ENCODE data around the gene TLE5. TPM values are rescaled to one million over a fixed set of nuclear protein-coding genes. Genes with fewer than 3 reads are reported as not detected.

TLE5 gene, protein sequence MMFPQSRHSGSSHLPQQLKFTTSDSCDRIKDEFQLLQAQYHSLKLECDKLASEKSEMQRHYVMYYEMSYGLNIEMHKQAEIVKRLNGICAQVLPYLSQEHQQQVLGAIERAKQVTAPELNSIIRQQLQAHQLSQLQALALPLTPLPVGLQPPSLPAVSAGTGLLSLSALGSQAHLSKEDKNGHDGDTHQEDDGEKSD
- 343 and 401 TPM in 2 replicates for total RNA-seq

DNA sequence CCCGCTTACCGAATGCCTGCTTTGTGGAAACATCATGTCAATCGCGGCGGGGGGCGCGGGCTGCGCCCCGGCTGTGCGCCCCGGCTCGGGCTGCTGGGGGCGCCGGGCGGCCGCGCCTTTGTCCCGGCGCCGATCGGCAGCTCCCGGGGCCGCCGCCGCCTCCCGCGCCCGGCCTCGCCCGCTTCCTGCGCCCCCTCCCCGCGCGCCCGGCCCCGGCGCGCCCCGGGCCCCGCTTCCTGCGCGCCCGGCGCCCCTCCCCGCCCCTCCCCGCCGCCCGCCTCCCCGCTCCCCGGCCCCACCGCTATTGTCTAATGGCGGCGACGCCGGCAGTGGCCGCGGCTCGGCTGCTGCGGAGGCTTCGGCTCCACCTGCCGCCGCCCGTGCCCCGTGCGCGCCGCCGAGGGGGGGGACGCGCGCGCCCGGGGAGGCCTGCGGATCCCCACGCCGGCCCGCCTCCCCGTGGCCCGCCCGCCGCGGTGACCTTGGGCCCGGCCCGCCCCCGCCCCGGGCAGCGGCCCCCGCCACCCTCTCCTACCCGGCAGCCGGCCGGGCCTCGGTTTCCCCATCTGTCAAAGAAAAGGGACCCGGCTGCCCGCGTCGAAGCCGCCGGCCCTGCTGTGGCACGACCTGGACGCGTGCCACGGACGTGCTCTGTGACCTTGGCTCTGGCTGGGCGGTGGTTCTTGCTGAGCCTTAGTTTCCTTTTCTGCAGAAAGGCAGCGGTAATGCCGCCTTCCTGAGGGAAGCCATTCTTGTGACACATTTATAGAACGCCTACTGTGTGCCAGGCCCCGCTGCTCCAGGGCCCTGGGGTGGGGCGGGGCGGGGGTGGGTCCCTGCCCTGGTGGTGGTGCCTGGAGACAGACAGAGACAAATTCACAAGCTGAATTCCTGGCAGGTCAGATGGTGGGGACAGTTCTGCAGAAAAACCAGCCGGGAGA is at the start of gene TLE5:
TLE5 (minus strand) TSS at position 331 of the 941 bp plus-strand sequence; CDS start at position 36, 295 bp downstream.
- DNase-seq (ENCODE audit: extremely low read depth, low read depth, low spot score), result no peak

DNA sequence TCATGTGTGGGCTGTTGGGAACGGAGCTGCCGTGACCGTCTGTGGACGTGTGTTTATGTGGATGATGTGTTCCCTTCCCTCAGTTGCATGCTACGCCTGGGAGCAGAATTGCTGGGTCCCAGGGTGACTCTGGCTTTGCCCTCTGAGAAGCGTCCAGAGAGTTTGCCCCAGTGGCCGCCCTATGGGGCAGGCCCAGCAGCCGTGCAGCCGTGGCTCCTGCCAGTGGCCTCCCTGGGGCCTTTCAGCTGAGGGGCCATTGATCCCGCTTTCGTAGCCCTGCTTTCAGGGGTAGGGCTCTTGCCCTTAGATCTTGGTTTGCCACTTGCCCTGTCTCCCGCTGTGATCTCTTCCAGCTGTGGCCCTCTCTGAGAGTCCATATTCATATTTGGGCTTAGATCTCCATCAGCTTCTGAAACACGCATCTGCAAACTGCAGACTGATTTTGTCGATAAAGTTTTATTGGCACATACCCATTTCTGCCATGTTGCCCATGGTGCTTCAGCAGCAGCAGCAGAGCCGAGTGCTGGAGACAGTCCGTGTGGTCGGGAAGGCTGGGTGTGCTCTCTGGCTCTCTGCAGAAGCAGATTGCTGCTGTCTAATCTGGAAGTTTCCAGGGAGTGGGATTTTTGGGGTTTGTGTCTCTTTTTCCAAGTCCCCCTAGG is 49.4 kb upstream of the TLE5 start:
- no peak for DNase-seq (ENCODE audit: extremely low read depth, low read depth, low spot score)

DNA sequence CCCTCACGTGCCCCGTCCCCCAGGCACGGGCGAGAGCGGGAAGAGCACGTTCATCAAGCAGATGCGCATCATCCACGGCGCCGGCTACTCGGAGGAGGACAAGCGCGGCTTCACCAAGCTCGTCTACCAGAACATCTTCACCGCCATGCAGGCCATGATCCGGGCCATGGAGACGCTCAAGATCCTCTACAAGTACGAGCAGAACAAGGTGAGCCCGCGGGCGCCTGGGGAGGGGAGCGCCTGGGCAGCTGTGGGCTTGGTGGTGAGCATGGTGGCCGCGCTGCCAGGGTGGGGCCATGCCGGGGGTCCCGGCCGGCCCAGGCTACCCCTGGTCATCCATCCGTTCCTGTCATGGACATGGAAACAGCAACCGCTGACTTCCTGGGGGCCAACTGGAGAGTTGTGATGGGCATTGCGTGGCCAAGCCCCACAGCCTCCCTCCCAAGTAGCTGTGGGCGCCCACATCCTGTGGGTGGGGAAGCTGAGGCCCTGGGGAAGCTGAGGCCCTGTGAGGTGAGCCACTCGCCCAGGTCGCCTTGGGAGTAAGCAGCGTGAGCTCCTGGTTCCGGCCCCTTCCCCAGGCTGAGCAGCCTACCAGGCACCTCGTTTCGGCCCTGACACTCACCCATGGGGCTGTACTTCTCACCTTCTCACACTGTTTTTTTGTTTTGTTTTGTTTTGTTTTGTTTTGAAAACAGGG is 48.0 kb upstream of the TLE5 start:
- DNase-seq (ENCODE audit: extremely low read depth, low read depth, low spot score), result no peak

DNA sequence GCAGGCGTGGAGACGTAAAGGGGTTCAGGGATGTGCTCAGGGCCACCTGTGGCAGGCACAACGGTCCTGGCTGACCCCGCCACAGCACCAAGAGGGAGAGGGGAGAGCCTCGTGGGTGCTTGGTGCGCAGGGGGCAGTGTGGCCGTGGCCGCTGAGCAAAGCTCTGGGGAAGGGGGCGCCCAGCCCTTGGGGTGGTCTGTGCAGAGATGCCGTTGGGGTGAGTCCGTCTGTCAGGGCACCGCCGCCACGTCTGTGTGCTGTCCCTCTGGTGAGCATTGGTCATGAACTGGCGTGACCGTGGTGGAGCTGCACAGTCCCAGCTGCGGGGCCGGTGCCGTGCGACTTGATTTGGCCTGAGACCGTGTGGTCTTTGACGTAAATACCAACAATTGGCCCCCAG is 47.2 kb upstream of the TLE5 start:
- no peak for DNase-seq (ENCODE audit: extremely low read depth, low read depth, low spot score)

DNA sequence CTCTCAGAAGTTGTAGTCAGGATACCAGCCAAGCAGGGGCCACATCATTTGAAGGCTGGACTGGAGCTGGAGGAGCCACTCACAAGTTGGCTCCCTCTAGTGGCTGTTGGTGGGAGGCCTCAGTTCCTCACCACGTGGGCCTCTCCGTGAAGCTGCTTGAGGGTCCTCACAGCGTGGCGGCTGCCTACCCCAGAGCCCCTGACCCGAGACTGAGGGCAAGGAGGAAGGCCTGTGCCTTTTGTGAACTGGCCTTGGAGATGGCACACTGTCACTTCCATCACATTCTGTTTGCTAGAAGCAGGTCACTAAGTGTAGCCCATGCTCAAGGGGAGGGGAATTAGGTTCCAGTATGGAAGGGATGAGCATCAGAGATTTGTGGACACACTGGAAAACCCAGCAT is 46.5 kb upstream of the TLE5 start:
- DNase-seq (ENCODE audit: extremely low read depth, low read depth, low spot score), result no peak

DNA sequence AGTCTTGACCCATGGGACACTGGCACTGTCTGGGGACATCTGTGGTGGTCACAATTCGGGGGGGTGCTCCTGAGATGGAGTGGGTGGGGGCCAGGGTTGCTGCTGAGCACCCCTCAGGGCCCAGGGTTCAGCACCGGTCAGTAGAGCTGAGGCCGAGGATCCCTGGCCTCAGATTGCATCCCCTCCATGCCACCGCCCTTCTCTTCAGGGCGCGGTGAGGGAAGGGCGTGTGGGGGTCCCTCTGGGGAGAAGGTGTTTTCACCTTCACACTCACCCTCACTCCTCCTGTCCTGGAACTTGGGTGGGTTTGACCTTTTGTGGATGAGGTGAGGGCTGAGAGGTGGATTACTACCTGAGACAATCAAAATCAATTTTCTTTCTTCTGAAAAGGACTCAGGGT is 45.4 kb upstream of the TLE5 start:
- no peak for DNase-seq (ENCODE audit: extremely low read depth, low read depth, low spot score)

DNA sequence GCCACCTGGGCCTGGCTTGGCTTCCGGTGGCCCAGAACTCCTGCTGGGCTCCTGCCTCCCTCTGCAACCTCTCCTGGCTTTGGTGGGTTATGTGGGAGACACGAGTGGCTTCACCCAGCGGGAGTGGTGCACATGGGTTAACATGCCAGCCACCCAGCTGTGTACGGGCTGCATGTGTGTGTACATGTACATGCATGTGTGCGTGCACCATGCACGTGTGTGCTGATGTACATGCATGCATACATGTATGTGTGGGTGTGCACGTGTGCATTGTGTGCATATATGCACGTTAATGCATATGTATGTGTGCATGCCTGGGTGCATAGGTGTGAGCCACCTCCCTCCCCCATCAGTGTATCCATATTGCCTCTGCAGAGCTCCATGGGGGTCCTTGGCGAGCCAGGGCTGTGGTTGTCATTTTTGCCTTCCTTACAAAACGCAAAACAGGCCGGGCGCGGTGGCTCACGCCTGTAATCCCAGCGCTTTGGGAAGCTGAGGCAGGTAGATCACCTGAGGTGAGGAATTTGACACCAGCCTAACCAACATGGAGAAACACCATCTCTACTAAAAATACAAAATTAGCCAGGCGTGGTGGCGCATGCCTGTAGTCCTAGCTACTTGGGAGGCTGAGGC is 44.3 kb upstream of the TLE5 start:
- no peak for DNase-seq (ENCODE audit: extremely low read depth, low read depth, low spot score)

DNA sequence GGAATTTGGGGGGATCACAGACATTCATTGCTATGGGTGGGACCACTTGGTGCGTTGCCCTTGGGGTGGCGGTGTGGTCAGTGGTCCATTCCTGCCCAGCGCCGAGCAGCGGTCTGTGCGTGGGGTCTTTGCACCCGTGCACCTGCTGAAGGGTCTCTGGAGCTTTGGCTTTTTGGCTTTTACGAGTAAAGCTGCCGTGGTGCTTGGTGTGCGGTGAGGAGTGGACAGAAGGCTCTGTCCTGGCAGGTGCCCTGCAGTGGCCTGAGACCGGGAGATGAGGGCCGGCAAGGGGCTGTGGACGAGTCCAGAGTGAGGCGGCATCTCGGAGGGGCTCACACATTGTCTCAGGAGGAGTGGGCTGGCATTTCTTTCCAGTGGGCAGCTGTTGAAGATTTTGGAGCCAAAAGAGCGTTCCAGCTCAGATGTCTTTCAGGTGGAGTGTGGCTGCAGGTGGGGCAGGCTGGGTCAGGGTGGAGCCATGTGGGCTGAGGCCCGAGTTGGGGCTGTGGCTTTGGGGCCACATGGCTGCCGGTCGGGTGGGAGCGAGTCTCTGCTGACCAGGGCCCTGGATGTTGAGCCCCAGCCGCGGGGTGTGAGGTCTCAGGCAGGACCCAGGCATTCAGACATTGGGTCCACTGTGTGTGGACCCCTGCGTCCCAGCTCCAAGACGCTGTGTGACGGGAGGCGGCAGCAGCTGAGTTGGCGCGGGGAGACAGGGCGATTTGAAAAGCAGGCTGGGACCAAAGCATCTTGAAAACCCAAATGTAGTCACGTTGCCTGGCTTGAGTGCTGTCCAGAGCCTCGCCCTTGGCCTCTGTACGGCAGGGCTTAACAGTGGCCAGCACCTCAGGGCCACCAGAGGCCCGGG is 43.6 kb upstream of the TLE5 start:
- DNase-seq (ENCODE audit: extremely low read depth, low read depth, low spot score), result no peak

DNA sequence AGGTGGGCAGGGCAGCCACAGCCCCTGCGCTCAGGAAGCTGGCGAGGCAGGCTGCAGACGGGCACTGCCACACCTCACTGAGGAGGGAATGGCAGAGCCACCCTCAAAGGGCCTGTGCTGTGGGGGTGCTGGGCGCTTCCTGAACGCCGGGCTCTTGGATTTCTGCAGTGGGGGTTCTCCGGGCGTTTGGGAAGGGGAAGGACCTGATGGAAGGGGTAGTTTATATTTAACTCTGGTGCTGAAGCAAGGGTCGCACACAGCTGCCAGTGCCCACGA is 42.4 kb upstream of the TLE5 start:
- no peak for DNase-seq (ENCODE audit: extremely low read depth, low read depth, low spot score)

DNA sequence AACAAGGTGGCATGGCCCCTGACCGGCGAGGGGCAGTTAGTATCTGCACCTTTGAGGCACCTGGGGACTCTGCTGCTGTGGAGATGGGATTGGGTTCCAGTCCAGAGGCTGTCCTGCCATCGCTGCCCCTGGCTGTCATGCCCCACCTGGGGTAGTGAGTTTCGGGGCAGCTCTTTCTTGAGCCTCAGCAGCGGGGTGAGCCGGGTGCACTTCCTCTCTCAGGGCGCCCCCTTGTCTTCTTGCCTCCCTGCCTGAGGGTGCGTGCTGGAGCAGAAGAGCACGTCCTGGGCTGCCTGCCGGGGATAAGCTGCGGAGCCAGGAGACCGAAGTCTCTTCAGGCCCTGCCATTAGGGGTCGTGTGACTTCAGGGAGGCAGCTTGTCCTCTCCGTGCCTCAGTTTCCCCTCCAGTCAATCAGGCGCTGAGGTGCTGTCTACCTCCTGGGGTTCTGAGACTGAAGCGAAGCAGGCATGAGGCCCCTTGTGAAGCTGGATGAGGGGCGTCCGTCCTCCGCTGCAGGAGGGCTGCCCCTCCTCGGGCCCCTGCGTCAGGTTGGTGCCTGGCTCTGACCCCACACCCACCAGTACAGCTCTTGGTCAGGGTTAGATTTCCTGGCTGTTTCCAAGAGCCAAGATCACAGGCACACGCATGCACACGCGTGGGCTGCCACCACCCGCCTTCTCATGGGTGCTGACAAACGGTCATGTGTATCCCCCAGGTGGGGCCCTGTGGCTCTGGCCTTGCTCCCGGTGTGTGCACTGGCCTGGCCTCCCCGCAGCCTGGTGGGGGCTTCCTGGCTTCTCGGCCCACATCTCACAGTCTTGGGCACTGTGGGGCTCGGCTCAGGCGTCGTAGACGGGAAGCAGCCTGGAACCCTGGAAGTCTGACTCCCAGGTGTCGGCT is 40.2 kb upstream of the TLE5 start:
- DNase-seq (ENCODE audit: extremely low read depth, low read depth, low spot score), result no peak

DNA sequence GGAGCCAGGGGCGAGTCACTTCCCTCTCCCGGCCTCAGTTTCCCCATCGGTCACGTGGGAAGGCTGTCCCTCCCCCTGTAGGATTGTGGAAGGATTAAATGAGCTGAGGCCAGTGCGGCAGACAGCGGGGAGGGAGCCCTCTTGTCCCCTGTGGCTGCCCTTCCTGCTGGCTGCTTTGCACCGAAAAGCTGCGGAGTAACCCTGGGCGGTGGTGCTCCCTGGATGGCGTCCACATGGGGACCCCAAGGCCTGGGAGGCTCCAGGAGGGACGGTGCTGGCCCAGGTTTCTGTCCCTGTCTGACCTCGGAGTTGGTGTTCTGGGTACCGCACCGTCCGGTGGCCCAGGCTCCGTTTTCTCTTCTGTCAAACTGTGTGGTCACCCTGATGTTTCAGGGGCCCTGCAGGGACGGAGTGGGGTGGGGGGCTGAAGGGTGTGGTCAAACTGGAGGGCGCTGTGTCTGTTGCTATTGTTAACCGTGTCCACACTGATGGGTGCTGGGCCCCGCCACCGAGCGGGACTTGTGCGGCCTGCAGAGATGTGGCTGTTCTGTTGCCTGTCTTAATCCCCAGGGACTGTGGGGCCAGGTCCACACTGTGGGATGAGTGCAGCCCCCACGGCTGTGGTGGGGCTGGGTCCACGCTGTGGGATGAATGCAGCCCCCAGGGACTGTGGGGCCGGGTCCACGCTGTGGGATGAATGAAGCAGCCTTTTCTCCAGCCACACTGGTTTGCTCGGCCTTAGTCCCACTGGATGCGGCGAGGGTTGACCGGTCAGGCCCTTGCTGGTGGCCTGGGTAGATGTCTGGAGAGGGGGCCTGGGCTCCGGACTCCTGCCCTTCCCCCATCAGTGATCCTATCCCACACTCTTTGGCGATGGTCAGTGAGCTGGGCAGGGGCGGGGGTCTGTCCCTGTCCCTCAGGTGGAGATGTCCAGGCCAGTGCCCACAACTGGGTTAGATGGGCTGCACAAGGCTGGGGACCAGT is 38.7 kb upstream of the TLE5 start:
- DNase-seq (ENCODE audit: extremely low read depth, low read depth, low spot score), result no peak

DNA sequence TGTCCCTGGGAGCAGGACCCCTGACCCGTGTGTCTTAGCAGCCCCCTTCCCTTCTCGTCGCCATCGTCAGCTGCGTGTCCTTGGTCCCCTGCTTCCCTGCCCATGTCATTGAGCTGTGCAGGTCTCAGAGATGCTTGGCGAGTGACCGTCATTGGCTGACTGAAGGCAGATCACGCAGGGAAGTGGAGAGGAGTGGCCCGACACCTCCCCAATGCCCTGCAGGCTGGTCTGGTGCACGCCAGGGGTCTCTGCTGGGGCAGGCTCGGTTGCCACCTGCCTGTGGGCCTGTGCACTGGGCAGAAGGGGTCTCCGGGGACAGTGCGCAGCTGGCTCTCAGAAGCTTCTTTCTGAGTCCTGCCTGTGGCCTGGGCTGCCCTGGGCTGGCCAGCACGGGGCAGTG is 38.0 kb upstream of the TLE5 start:
- DNase-seq (ENCODE audit: extremely low read depth, low read depth, low spot score), result no peak

DNA sequence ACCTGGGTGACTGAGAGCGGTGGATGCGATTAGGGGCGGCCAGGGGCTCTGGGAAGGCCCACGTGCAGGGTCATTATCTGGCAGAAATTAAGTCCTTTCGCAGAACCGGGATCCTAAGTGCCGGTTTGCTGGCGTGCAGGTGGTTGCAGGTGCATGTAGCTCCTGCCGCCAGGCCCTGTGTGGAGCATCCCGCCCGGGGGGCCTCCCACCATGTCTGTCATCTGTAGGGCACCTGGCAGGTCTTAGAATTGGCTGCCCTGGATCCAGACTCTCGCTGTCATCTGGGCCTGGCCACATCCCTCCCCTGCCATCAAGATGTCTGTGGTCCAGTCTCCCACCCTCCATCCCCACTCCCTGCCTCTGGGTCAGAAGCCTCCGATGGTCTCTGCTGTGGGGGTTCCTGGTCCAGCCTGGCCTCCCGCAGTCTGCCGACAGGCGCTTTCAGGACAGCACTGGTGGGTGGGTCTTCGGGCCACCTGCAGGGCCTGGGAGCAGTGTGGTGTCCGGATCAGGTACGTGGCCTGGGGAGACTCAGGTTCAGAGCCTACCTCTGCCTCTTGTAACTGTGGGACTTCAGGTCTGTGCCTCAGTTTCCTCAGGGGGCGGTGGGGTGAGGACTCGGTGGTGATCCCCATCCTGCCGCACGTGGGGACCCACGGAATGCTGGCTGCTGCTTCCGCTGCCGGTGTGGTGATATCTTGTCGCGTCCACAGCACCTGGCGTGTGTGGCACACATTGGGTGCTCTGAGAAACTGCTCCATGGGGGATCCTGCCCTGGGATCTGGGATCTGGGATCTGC is 37.3 kb upstream of the TLE5 start:
- DNase-seq (ENCODE audit: extremely low read depth, low read depth, low spot score), result no peak

DNA sequence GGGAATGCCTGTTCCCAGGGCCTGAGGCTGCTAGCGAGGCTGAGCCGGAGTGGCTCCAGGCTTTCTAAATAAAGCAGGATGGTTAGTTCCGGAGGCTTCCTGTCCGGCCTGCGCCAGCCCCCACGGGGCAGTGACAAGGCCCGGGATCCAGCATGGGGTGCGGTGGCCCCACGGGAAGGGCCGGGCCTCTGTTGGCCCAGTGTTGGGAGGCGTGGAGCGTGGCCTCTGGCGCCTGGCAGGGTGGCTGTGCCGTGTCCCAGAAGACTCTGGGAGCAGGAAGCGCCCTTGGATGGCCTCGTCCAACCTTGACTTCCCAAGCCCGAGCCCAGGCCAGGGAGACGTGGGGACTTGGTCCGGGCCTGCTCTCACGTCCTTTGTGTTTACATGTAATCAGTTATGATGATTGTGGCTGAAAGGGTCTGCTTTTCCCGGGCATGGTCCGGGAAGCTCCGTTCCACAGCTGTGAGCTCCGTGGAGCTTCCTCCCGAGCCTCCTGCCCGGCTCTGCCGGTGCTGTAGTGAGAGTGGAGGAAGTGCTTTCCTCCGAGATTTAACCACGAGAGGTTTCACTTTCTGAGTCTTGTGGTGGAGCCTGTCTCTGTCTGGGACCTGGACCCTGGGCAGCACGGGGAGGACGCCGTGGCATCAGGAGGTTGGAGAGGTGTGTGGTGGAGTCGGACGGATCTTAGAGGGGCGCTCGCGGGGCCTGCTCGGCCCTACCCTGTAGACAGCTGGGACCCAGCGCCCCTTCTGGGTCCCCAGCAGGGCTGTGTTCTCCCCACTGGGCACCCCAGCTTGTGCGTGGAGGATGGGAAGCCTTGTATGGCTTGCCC is 36.4 kb upstream of the TLE5 start:
- DNase-seq (ENCODE audit: extremely low read depth, low read depth, low spot score), result no peak

DNA sequence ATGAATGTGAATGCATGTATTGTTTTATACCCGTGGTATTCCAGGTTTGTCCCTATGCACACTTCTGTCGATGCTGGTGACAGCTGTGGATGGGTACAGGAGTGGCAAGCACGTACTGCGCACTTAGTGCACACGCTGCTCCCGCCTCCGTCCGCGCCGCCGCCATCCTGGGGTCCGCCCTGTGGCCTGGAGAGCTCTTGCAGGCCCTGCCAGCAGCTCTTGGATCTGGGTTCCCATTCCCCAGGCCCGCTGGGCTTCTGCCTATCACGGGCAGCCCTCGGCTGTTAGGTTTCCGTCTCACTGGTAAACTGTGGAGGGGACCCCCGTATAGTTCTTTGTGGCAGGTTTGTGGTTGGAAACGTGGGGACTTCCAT is 35.8 kb upstream of the TLE5 start:
- no peak for DNase-seq (ENCODE audit: extremely low read depth, low read depth, low spot score)

DNA sequence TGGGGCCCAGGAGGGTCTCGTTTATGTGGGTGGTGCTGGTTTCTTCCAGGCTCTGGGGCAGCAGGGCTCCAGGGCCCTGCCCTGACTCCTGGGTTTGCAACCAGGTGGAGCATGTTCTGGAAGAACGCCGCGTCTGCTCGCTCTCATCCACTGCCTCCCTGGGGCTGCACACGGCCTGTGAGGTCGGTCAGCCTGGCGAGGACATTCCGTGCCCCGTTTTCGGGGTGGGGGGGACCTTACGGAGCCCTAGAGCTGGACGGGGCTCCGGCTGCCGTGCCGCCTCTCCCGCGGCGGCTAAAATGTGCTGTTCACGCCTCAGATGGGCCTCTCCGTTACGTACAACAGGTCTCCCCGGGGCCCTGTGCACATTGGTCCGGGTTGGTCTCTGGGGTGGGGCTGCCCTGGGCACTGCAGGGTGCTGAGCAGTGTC is 35.2 kb upstream of the TLE5 start:
- no peak for DNase-seq (ENCODE audit: extremely low read depth, low read depth, low spot score)

Data from glomerular endothelial cell (primary cell).